HEK293T (cell line): ENCODE results near the gene CSNK2A1.

Experiments
- BHLHE40 ChIP-seq: fragments of 450-650 bp; IDR thresholded peaks from 2 replicates; pipeline ENCODE4 v1.6.1; 2016; ENCODE audit warnings: mild to moderate bottlenecking, moderate library complexity, borderline replicate concordance
- FOXK2 ChIP-seq: fragments of 450-650 bp; IDR thresholded peaks from 2 replicates; pipeline ENCODE4 v1.6.1; 2016; ENCODE audit warnings: mild to moderate bottlenecking
- SUZ12 ChIP-seq: fragments of 450-650 bp; IDR thresholded peaks from 2 replicates; pipeline ENCODE4 v1.6.1; 2016; ENCODE audit warnings: mild to moderate bottlenecking

DNA sequence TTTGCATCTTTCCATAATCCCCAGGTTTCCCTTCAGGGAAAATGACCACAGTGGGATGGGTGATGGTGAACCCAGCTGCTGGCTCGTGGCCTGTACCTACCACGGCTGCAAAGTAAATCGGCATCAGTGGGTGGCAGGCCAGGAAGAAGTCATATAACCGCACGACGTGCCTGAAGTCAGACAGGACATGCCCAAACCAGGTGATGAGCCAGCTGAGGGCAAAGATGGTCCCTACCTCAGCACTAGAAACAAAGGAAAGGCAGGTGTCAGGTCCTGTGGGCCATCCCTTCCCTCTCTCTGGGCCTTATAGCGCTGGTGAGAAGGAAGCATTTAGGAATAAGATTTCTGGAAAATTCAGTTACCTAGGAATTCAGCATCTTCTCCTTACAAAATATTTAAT lies 103.4 kb downstream of the CSNK2A1 start:
- TF ChIP-seq SUZ12: no peak
- no peak for TF ChIP-seq FOXK2
- no peak for TF ChIP-seq BHLHE40
